Neural progenitor cell (in vitro differentiated cells): Measurements from ENCODE around the gene TBC1D1. TPM values are rescaled to one million over a fixed set of nuclear protein-coding genes. Genes with fewer than 3 reads are reported as not detected.
A peak's percentile ranks its signal among the peaks of the same experiment; 100 is the strongest.

Source experiments
- DNase-seq: peaks from one replicate; pipeline ENCODE4 v3.0.0-alpha.2; 2016; ENCODE audit warnings: low spot score
- H2AFZ ChIP-seq: fragments of 200-600 bp; sonication (generic); replicated peaks from 2 replicates; pipeline ENCODE4 v1.6.1; 2016; ENCODE audit warnings: antibody characterized with exemption
- H3F3A ChIP-seq: fragments of 200-600 bp; sonication (generic); 2 replicates; pipeline ENCODE4 v1.6.1; 2016; ENCODE audit warnings: antibody characterized with exemption, low read depth
- H3K27ac ChIP-seq: fragments of 200-600 bp; sonication (generic); 2 replicates; pipeline ENCODE4 v1.5.1; 2016; ENCODE audit warnings: mild to moderate bottlenecking
- H3K27me3 ChIP-seq: fragments of 200-600 bp; sonication (generic); 2 replicates; pipeline ENCODE4 v1.6.1; 2016; ENCODE audit warnings: mild to moderate bottlenecking, moderate library complexity
- H3K36me3 ChIP-seq: fragments of 200-600 bp; sonication (generic); 2 replicates; pipeline ENCODE4 v1.5.1; 2016
- H3K4me1 ChIP-seq: fragments of 200-600 bp; sonication (generic); 2 replicates; pipeline ENCODE4 v1.6.1; 2016; ENCODE audit warnings: mixed run types
- H3K4me2 ChIP-seq: fragments of 200-600 bp; sonication (generic); 2 replicates; pipeline ENCODE4 v1.6.1; 2016
- H3K4me3 ChIP-seq: fragments of 200-600 bp; sonication (generic); 2 replicates; pipeline ENCODE4 v1.5.1; 2016
- H3K79me2 ChIP-seq: fragments of 200-600 bp; sonication (generic); 2 replicates; pipeline ENCODE4 v1.6.1; 2016; ENCODE audit warnings: low read depth
- H3K9ac ChIP-seq: fragments of 200-600 bp; sonication (generic); 2 replicates; pipeline ENCODE4 v1.6.1; 2016
- H3K9me3 ChIP-seq: fragments of 200-600 bp; sonication (generic); 2 replicates; pipeline ENCODE4 v1.5.1; 2016; ENCODE audit warnings: low read depth
- H4K20me1 ChIP-seq: fragments of 200-600 bp; sonication (generic); 2 replicates; pipeline ENCODE4 v1.6.1; 2016; ENCODE audit warnings: low read depth
- H3K27ac Mint-ChIP-seq: 3 replicates; pipeline ENCODE4 v1.8.0; 2021; ENCODE audit warnings: mixed read lengths
- H3K27me3 Mint-ChIP-seq: 2 replicates; pipeline ENCODE4 v1.8.0; 2022; ENCODE audit warnings: low read depth, mild to moderate bottlenecking, inconsistent platforms, moderate library complexity, mixed read lengths; ENCODE audit not compliant: insufficient read depth
- H3K36me3 Mint-ChIP-seq: 3 replicates; pipeline ENCODE4 v1.8.0; 2021; ENCODE audit warnings: mixed read lengths
- H3K4me1 Mint-ChIP-seq: 3 replicates; pipeline ENCODE4 v1.8.0; 2021; ENCODE audit warnings: mixed read lengths
- H3K4me3 Mint-ChIP-seq: 3 replicates; pipeline ENCODE4 v1.8.0; 2021; ENCODE audit warnings: mild to moderate bottlenecking, moderate library complexity, mixed read lengths
- H3K9me3 Mint-ChIP-seq: 3 replicates; pipeline ENCODE4 v1.8.0; 2020; ENCODE audit warnings: mixed read lengths
- EZH2 ChIP-seq: fragments of 200-600 bp; sonication (generic); IDR thresholded peaks from 2 replicates; pipeline ENCODE4 v1.6.1; 2017; ENCODE audit warnings: antibody characterized with exemption, mild to moderate bottlenecking, moderate library complexity
- EZH2phosphoT487 ChIP-seq: fragments of 200-600 bp; sonication (generic); IDR thresholded peaks from 2 replicates; pipeline ENCODE4 v1.6.1; 2017; ENCODE audit warnings: antibody characterized with exemption
- total RNA-seq: library from RNA; depleted of rRNA; stranded (reverse); fragments of >200 nt; gene quantifications from 2 replicates; pipeline ENCODE4 v1.2.3, GENCODE V29; 2015; ENCODE audit warnings: low replicate concordance
- TF ChIP-seq, protein P1 (sequence below): fragments of 200-600 bp; sonication (generic); IDR thresholded peaks from 2 replicates; pipeline ENCODE4 v1.5.1; 2017; ENCODE audit warnings: antibody characterized with exemption, mild to moderate bottlenecking

TBC1D1 gene
- total RNA-seq, 1 donor from 2014 or later: 208 TPM

DNA sequence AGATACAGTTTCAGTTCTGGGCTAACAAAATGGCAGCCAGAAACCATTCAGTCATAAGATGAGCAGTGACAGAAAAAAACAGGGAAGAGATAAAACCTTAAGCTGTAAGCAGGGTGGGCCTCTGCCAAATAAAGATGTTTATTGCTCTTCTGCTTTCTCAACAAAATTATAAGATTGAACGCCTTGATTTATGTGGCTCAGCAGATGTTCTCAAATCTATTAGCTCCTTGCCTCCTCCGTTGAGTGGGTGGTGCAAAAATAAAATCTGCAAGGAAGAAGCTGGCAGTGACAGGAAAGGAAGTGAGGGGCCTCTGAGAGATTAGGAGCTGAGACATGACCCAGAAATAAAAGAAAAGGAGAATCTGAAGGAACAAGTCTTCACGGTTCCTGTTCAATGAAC lies 275.9 kb downstream of the TBC1D1 start:
- no peak overlapping the region for H3K27ac Mint-ChIP-seq
- TF ChIP-seq EZH2 (no peak), EZH2phosphoT487 (no peak)
- TF ChIP-seq, protein P1, sequence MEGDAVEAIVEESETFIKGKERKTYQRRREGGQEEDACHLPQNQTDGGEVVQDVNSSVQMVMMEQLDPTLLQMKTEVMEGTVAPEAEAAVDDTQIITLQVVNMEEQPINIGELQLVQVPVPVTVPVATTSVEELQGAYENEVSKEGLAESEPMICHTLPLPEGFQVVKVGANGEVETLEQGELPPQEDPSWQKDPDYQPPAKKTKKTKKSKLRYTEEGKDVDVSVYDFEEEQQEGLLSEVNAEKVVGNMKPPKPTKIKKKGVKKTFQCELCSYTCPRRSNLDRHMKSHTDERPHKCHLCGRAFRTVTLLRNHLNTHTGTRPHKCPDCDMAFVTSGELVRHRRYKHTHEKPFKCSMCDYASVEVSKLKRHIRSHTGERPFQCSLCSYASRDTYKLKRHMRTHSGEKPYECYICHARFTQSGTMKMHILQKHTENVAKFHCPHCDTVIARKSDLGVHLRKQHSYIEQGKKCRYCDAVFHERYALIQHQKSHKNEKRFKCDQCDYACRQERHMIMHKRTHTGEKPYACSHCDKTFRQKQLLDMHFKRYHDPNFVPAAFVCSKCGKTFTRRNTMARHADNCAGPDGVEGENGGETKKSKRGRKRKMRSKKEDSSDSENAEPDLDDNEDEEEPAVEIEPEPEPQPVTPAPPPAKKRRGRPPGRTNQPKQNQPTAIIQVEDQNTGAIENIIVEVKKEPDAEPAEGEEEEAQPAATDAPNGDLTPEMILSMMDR: no peak

DNA sequence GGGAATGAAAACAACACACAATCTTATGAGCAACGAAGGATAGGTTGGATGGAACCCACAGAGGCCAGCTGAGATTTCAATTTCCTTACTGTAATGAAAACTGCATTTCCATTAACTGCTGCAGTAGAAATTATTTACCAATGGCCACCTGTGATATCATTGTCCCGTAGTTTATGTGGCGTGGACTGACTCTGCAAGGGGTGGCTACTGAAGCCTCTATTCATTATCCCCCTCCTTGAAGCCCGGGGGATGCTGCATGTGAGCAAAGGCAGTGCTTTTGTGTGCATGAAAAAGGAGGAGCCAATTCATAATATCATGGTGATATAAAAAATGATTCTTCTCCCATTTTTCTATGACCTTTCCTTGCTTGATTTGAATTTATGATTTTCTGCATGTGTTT lies 277.1 kb downstream of the TBC1D1 start:
- Mint-ChIP-seq H3K4me1 (peaks cover 7% of the 10 kb centered on the region), H3K36me3 (no peaks in the 10 kb centered on the region), H3K9me3 (peaks cover 9% of the 10 kb centered on the region), H3K4me3 (no peak overlapping the region), H3K27ac (no peak overlapping the region), H3K27me3 (peaks cover 5% of the 10 kb centered on the region)
- no peak overlapping the region for H3K4me2 ChIP-seq
- H3F3A ChIP-seq: no peaks in the 10 kb centered on the region
- no peaks in the 10 kb centered on the region for H3K4me1 ChIP-seq
- no peaks in the 10 kb centered on the region for H4K20me1 ChIP-seq
- TF ChIP-seq, protein P1: no peak
- TF ChIP-seq EZH2: no peak
- no peak for TF ChIP-seq EZH2phosphoT487
- H3K27me3 ChIP-seq: no peaks in the 10 kb centered on the region
- H3K9ac ChIP-seq: no peak overlapping the region
- H3K4me3 ChIP-seq: no peak overlapping the region
- H3K79me2 ChIP-seq: no peaks in the 10 kb centered on the region
- no peaks in the 10 kb centered on the region for H3K9me3 ChIP-seq
- H2AFZ ChIP-seq: no peak overlapping the region
- no peak for DNase-seq
- H3K36me3 ChIP-seq: no peaks in the 10 kb centered on the region
- H3K27ac ChIP-seq: no peak overlapping the region

More for the DNA sequence above, 275.9 kb downstream of the TBC1D1 start:
- DNase-seq: no peak
- H4K20me1 ChIP-seq: no peaks in the 10 kb centered on the region
- peaks cover 7% of the 10 kb centered on the region for H3F3A ChIP-seq
- no peak overlapping the region for H3K4me3 ChIP-seq
- no peak overlapping the region for H3K27ac ChIP-seq
- Mint-ChIP-seq H3K27me3 (peaks cover 5% of the 10 kb centered on the region), H3K4me1 (peaks cover 17% of the 10 kb centered on the region), H3K4me3 (peak overlapping the region; percentile 4), H3K9me3 (peaks cover 9% of the 10 kb centered on the region), H3K36me3 (no peaks in the 10 kb centered on the region)
- no peaks in the 10 kb centered on the region for H3K27me3 ChIP-seq
- H3K79me2 ChIP-seq: no peaks in the 10 kb centered on the region
- H3K9ac ChIP-seq: no peak overlapping the region
- peaks cover 7% of the 10 kb centered on the region for H3K4me1 ChIP-seq
- H2AFZ ChIP-seq: no peak overlapping the region
- H3K9me3 ChIP-seq: no peaks in the 10 kb centered on the region
- no peak overlapping the region for H3K4me2 ChIP-seq
- no peaks in the 10 kb centered on the region for H3K36me3 ChIP-seq

DNA sequence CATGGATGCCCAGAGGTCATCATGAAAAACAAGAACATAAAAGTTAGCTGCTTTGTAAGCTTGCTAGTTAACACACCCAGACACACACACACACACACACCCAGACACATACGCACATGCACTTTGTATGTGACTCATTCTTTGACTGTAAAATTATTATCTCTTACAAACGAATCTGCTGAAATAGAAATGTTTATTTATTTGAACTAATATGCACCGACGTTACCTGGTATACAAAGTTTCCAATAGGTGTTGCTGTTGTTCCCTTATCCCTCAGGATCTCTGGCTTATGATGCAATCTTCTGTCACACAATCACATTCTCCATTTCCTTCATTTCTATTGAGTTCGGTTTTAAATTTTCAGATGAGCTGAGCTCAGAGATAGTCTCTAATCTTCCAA lies 278.6 kb downstream of the TBC1D1 start:
- TF ChIP-seq EZH2phosphoT487: no peak
- TF ChIP-seq, protein P1: peak; percentile 4
- Mint-ChIP-seq H3K27ac (no peak overlapping the region), H3K27me3 (peaks cover 5% of the 10 kb centered on the region), H3K9me3 (peaks cover 4% of the 10 kb centered on the region), H3K4me3 (no peak overlapping the region), H3K4me1 (peaks cover 3% of the 10 kb centered on the region), H3K36me3 (no peaks in the 10 kb centered on the region)
- Histone ChIP-seq H3K4me1 (no peaks in the 10 kb centered on the region), H3K9me3 (no peaks in the 10 kb centered on the region), H3K9ac (no peak overlapping the region), H3K4me2 (no peak overlapping the region), H3K27me3 (no peaks in the 10 kb centered on the region), H2AFZ (no peak overlapping the region), H3K27ac (no peak overlapping the region), H3K4me3 (no peak overlapping the region), H3F3A (no peaks in the 10 kb centered on the region), H4K20me1 (no peaks in the 10 kb centered on the region), H3K36me3 (no peaks in the 10 kb centered on the region), H3K79me2 (no peaks in the 10 kb centered on the region)
- no peak for DNase-seq
